Activated CD8-positive, alpha-beta memory T cell treated with anti-CD3 and anti-CD28 coated beads, Interleukin-2, amount 50 U/mL, for 1 hour (primary cell): ENCODE data around the gene AKAP9.
"Not testable (repeated sequence)": the region's sequence is repeated elsewhere in the genome, so short reads cannot be mapped to it uniquely, and the experiment has no call there.

Experiments
- DNase-seq: peaks from one replicate; pipeline ENCODE4 v3.0.0-alpha.2; 2020; ENCODE audit errors: extremely low read depth

The AKAP9 gene

DNA sequence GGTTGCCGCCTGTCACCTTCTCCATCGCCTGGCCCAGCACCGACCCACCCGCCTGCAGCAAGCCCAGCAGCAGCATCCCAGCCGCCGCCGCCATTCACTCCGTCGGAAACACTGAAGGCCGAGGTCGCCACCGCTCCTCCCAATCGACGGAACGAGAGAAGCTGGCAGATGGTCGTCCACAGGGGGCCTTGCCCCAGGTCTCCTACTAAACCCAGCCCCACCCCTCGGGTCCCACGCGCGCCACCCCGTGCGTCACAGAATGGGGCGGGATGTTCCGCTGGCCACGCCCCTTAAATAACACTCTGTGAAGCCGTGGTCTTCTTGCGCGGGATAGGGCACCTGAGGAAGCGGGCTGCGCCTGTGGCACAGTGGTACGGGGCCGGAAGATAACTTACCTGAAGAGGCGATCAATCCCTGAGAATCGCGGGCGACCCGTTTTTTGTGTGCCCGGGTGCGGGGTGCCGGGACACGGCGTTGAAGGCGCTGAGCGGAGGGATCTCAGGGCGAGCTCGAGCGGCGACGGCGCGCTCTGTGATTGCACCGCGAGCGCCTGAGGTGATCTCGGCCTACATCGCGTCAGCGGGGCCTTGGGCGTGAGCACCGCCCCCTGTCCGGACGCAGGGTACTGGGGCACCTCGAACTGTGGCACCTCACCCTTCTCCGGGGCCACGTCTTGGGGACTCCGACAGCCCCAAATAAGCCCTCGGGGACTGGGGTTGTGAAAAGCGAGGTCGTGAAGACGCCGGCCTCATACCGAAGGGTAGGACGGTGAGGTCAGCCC is 193.8 kb downstream of the AKAP9 start, which contains the start of gene CYP51A1:
TSS of gene CYP51A1 (minus strand) at position 207 of the 781 bp plus-strand sequence. CDS start at position 94, 113 bp downstream.
- peak; percentile 84 for DNase-seq

- DNase-seq = no peak
Observed at GRCh38 chr7:92135052-92135889, 194.6 kb downstream of the AKAP9 start.

- no peak for DNase-seq
Observed at GRCh38 chr7:92137557-92137956, 196.9 kb downstream of the AKAP9 start.

DNA sequence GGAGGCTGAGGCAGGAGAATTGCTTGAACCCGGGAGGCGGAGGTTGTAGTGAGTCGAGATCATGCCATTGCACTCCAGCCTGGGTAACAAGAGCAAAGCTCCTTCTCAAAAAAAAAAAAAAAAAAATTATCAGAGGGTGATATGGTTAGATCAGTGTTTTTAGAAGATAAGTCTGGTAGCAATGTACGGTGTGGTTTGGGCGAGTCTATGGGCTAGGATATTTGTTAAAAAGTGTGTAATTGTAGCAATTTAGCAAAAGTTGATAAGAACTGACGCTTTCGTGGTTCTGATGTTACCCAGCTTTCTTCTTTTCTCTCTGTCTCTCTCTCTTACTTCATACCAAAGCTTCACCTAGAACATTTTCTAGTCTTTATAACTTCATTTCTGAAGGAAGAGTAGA is 200.5 kb downstream of the AKAP9 start:
- DNase-seq = no peak

DNA sequence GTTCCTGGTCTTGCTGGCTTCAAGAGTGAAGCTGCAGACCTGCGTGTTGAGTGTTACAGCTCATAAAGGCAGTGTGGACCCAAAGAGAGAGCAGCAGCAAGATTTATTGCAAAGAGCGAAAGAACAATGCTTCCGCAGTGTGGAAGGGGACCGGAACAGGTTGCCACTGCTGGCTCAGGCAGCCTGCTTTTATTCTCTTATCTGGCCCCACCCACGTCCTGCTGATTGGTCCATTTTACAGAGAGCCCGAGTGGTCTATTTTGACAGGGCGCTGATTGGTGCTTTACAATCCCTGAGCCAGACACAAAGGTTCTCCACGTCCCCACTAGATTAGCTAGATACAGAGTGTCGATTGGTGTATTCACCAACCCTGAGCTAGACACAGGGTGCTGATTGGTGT is 202.1 kb downstream of the AKAP9 start:
- DNase-seq = not testable (repeated sequence)

- not testable (repeated sequence) for DNase-seq
Observed at GRCh38 chr7:92143192-92143880, 202.7 kb downstream of the AKAP9 start.

- DNase-seq = no peak
Observed at GRCh38 chr7:92149736-92150239, 209.1 kb downstream of the AKAP9 start.

DNA sequence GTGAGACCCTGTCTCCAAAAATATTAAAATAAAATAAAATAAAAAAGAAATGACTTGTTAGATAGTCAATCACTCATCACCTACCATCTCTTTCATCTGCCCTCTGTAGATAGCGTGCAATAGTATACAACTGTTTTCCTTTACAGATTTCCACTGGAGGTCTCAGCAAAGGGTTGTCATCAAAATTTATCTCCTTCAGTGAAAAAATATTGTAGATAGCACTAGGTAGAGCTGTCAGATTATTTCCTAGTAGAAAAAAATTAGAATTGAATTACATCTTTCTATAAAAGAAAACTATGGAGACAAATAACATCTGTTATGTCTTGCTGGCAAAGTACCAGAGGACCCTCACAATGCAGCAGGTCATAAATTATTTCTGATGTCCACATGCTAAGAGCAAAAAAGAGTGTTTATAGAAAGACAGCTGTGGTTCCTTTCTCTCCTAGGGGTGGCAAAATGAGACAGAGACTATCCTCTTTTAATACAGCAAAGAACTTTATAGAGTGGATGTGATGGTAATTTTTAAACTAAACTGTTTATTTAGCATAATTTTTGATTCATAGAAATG is 209.9 kb downstream of the AKAP9 start:
- DNase-seq = no peak

- no peak for DNase-seq
Observed at GRCh38 chr7:92155108-92155739, 214.6 kb downstream of the AKAP9 start.

GRCh38 chr7:92156990-92157389 is 216.3 kb downstream of the AKAP9 start:
- no peak for DNase-seq

DNA sequence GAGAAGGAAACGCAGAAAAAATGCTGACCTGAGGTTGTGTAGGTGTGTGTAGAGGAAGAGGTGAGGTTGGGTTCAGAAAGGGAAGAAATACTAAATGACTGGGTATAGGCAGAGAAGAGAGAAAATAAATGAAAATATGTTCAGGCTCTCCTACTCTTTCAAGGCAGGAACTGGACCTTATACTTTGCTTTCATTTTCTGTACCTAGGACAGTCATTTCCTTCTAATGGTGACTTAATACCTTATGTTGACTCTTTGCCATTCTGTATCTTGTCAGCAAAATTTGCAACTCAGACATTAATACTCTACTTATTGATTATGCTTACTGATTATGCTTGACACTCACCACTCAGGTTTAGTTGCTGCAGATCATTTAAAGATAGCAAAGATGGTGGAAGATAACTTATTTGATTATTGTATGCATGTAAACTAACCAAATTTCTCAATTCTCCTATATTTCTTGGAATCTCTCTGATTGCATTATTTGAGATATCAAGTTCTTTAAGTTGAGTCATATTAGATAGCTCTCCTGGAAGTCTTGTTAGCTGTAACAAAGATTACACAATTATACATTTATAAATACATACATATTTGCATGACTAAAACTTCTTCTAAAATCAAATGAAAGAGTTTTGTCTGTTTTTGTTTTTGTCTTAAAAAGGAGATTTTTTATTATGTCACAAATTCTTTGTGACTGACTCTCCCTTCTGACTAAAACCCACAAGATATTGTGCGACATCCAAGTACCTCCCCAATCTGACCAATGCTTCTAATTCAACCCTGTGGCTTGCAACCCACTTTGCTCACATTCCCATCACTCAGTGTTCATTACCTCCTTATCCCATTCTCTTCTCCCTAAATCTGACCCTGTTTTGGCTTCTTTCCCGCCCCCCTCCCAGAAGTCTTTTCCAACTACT is 218.3 kb downstream of the AKAP9 start:
- no peak for DNase-seq
